Measurements from ENCODE around the gene TSEN34. TPM values are rescaled to one million over a fixed set of nuclear protein-coding genes. Genes with fewer than 3 reads are reported as not detected.

Gene TSEN34
- total RNA-seq, 1 experiment from 2014 or later: 32.0 TPM

DNA sequence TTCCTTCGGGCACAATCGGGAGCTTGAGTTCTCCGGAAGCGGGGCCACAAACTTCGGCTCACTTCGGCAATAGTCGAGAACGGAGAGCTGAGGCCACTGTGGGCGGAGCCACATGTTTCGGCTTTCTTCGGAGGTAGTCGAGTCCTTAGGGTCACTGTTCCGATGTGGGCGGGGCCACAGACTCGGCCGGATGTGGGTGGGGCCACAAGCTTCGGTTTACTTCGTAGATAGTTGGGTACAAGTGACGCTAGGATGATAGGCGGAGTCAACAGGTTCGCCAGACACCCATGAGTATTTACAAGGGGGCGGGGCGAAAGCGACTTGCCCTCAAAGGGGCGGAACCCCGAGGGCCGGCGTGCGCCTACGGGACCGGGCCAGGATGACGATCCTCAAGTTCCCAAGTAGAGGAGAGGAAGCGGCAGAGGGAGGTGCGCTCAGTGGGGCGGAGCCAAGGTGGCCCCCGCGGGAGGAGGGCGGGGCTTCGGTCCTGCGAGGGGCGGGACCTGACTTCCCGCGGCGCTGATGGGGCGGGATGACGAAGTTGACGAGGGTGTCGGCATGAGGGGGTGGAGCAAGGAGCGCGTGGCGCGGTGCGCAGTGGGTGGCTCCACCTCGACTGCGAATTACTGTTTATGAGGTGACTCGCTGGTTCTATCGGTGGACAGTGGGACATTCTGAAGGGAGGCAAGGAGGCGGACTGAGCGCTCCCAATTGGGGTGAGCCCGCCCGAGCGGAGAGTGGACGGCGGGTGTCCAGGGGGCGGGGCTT lies 1.2 kb upstream of the TSEN34 start (continued):
- TF ChIP-seq, protein P1, sequence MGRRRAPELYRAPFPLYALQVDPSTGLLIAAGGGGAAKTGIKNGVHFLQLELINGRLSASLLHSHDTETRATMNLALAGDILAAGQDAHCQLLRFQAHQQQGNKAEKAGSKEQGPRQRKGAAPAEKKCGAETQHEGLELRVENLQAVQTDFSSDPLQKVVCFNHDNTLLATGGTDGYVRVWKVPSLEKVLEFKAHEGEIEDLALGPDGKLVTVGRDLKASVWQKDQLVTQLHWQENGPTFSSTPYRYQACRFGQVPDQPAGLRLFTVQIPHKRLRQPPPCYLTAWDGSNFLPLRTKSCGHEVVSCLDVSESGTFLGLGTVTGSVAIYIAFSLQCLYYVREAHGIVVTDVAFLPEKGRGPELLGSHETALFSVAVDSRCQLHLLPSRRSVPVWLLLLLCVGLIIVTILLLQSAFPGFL (CRISPR knock-in tag; IDR thresholded peaks at IDR 0.05; ENCODE audit: borderline replicate concordance): no peak
- TF ChIP-seq SOX15 (CRISPR knock-in tag; IDR thresholded peaks at IDR 0.05) (no peak), FOXJ3 (CRISPR knock-in tag; IDR thresholded peaks at IDR 0.05; ENCODE audit: borderline replicate concordance) (no peak), GTF2I (CRISPR knock-in tag; conservative IDR thresholded peaks at IDR 0.05) (no peak), ZNF416 (CRISPR knock-in tag; IDR thresholded peaks at IDR 0.05) (0 out of 2 replicates have a peak, but pooled peaks have one; percentile 52), ETV6 (CRISPR knock-in tag; IDR thresholded peaks at IDR 0.05) (no peak)
- TF ChIP-seq, protein P2, sequence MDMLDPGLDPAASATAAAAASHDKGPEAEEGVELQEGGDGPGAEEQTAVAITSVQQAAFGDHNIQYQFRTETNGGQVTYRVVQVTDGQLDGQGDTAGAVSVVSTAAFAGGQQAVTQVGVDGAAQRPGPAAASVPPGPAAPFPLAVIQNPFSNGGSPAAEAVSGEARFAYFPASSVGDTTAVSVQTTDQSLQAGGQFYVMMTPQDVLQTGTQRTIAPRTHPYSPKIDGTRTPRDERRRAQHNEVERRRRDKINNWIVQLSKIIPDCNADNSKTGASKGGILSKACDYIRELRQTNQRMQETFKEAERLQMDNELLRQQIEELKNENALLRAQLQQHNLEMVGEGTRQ (CRISPR knock-in tag; IDR thresholded peaks at IDR 0.05): no peak
- TF ChIP-seq, protein P3, sequence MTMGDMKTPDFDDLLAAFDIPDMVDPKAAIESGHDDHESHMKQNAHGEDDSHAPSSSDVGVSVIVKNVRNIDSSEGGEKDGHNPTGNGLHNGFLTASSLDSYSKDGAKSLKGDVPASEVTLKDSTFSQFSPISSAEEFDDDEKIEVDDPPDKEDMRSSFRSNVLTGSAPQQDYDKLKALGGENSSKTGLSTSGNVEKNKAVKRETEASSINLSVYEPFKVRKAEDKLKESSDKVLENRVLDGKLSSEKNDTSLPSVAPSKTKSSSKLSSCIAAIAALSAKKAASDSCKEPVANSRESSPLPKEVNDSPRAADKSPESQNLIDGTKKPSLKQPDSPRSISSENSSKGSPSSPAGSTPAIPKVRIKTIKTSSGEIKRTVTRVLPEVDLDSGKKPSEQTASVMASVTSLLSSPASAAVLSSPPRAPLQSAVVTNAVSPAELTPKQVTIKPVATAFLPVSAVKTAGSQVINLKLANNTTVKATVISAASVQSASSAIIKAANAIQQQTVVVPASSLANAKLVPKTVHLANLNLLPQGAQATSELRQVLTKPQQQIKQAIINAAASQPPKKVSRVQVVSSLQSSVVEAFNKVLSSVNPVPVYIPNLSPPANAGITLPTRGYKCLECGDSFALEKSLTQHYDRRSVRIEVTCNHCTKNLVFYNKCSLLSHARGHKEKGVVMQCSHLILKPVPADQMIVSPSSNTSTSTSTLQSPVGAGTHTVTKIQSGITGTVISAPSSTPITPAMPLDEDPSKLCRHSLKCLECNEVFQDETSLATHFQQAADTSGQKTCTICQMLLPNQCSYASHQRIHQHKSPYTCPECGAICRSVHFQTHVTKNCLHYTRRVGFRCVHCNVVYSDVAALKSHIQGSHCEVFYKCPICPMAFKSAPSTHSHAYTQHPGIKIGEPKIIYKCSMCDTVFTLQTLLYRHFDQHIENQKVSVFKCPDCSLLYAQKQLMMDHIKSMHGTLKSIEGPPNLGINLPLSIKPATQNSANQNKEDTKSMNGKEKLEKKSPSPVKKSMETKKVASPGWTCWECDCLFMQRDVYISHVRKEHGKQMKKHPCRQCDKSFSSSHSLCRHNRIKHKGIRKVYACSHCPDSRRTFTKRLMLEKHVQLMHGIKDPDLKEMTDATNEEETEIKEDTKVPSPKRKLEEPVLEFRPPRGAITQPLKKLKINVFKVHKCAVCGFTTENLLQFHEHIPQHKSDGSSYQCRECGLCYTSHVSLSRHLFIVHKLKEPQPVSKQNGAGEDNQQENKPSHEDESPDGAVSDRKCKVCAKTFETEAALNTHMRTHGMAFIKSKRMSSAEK (CRISPR knock-in tag; IDR thresholded peaks at IDR 0.05; ENCODE audit: borderline replicate concordance): no peak

DNA sequence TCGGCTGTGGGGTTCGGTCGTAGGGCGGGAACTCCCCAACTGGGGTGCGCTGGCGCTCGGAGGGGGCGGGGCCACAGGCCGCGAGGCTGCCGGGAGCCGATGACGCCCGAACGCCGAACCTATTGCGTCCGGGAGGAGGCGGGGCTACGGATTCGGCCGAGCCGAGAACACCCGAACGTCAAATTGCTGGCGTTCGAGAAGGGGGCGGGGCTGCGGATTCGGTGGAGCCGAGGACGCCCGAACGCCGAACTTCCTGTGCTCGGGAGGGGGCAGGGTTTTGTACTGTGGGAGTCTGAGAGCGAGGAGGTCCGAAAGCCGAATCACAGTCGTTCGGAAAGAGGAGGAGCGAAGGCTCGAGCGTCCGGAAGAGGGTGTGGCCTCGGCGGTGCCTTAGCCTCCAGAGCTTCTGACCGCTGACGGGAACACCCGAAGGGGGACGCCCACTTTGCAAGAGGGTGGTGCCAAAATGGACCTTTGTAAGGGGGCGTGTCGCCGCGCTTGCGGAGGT lies 551 bp upstream of the TSEN34 start:
- Mint-ChIP-seq H3K9me3 (no peaks in the 10 kb centered on the region), H3K27ac (peak overlapping the region; percentile 100), H3K36me3 (peaks cover 44% of the 10 kb centered on the region), H3K4me3 (peak overlapping the region; percentile 85), H3K27me3 (ENCODE audit: low read depth) (peaks cover 3% of the 10 kb centered on the region; the same call in 1 of the 2 replicates), H3K4me1 (peaks cover 32% of the 10 kb centered on the region)
- peak; percentile 99 for DNase-seq (ENCODE audit: low spot score)
- ChIA-PET POLR2A (interaction anchor here (1.0 to 4.3 kb wide), 6 partner anchors 11 to 127 kb away, joined by 3 to 25 read pairs (median 6); partner anchors contain the start of genes LENG1 and RPS9), CTCF (interaction anchor here (1.0 to 4.2 kb wide), 11 partner anchors 11 to 278 kb away, joined by 3 to 84 read pairs (median 6); partner anchors contain the start of genes LENG1 and TMC4)
- ATAC-seq: peak; percentile 60
- no peak for TF ChIP-seq ZNF219 (CRISPR knock-in tag; IDR thresholded peaks at IDR 0.05; ENCODE audit: borderline replicate concordance)
- no peak for TF ChIP-seq ZNF671 (CRISPR knock-in tag; IDR thresholded peaks at IDR 0.05)
- no peak for TF ChIP-seq ZNF416 (CRISPR knock-in tag; IDR thresholded peaks at IDR 0.05)
- TF ChIP-seq, protein P4, sequence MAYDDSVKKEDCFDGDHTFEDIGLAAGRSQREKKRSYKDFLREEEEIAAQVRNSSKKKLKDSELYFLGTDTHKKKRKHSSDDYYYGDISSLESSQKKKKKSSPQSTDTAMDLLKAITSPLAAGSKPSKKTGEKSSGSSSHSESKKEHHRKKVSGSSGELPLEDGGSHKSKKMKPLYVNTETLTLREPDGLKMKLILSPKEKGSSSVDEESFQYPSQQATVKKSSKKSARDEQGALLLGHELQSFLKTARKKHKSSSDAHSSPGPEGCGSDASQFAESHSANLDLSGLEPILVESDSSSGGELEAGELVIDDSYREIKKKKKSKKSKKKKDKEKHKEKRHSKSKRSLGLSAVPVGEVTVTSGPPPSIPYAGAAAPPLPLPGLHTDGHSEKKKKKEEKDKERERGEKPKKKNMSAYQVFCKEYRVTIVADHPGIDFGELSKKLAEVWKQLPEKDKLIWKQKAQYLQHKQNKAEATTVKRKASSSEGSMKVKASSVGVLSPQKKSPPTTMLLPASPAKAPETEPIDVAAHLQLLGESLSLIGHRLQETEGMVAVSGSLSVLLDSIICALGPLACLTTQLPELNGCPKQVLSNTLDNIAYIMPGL (CRISPR knock-in tag; IDR thresholded peaks at IDR 0.05): no peak
- no peak for TF ChIP-seq ZNF317 (CRISPR knock-in tag; IDR thresholded peaks at IDR 0.05; ENCODE audit: borderline replicate concordance, low read depth)
- TF ChIP-seq, protein P5, sequence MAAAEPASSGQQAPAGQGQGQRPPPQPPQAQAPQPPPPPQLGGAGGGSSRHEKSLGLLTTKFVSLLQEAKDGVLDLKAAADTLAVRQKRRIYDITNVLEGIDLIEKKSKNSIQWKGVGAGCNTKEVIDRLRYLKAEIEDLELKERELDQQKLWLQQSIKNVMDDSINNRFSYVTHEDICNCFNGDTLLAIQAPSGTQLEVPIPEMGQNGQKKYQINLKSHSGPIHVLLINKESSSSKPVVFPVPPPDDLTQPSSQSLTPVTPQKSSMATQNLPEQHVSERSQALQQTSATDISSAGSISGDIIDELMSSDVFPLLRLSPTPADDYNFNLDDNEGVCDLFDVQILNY (CRISPR knock-in tag; IDR thresholded peaks at IDR 0.05): no peak
- TF ChIP-seq NFYB (CRISPR knock-in tag; conservative IDR thresholded peaks at IDR 0.05; ENCODE audit: low read depth): peak; percentile 41; the same call in 1 of the 2 replicates
- TF ChIP-seq SMAD3 (CRISPR knock-in tag; IDR thresholded peaks at IDR 0.05; ENCODE audit: borderline replicate concordance): no peak
- TF ChIP-seq, protein P6, sequence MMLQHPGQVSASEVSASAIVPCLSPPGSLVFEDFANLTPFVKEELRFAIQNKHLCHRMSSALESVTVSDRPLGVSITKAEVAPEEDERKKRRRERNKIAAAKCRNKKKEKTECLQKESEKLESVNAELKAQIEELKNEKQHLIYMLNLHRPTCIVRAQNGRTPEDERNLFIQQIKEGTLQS (CRISPR knock-in tag; conservative IDR thresholded peaks at IDR 0.05): no peak
- TF ChIP-seq, protein P7, sequence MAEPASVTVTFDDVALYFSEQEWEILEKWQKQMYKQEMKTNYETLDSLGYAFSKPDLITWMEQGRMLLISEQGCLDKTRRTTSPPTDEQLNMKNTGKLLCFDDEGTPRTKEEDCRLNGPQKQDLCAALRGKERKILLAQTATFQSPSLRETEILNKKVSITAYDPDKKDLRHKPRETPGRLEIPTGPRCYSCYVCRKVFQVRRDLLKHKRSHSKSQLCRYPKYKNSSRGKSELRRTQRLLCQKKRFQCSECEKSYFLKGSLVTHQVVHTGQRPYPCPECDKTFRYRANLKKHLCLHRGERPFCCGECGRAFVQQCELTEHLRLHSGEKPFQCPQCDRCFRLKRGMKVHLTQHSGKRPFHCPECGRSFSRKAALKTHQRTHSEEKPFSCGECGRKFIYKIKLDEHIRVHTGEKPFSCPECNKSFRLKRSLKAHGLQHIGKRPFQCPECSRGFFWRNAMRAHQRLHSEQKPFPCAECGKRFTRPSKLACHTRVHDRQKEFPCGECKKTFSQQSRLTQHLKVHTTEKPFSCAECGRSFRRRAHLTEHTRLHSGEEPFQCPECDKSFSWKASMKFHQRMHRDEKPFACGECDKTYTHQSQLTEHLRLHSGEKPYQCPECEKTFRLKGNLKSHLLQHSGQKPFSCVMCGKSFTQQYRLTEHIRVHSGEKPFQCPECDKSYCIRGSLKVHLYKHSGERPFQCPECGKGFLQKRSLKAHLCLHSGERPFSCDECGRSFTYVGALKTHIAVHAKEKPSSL (CRISPR knock-in tag; conservative IDR thresholded peaks at IDR 0.05): no peak
- TF ChIP-seq, protein P8, sequence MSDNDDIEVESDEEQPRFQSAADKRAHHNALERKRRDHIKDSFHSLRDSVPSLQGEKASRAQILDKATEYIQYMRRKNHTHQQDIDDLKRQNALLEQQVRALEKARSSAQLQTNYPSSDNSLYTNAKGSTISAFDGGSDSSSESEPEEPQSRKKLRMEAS (CRISPR knock-in tag; IDR thresholded peaks at IDR 0.05): peak; percentile 66
- peak; percentile 59; the same call in 1 of the 2 replicates for TF ChIP-seq SP1 (CRISPR knock-in tag; conservative IDR thresholded peaks at IDR 0.05)
- TF ChIP-seq ZNF263 (CRISPR knock-in tag; IDR thresholded peaks at IDR 0.05; ENCODE audit: low read depth): no peak
- no peak for TF ChIP-seq ELF4 (CRISPR knock-in tag; IDR thresholded peaks at IDR 0.05; ENCODE audit: low read depth)
- TF ChIP-seq OVOL2 (CRISPR knock-in tag; IDR thresholded peaks at IDR 0.05; ENCODE audit: borderline replicate concordance): no peak
- no peak for TF ChIP-seq PRRX2 (CRISPR knock-in tag; IDR thresholded peaks at IDR 0.05)
